Heart left ventricle (tissue), 16 donors: ENCODE data around the gene ZNF281. TPM values are rescaled to one million over a fixed set of nuclear protein-coding genes. Genes with fewer than 3 reads are reported as not detected.

Source experiments
- ATAC-seq, 4 donors: fragments of 200-7000 bp; cut with Tn5 transposase; one replicate each; pipeline ENCODE4 v1.9.1; 2020 to 2022; ENCODE audit warnings: moderate library complexity in 4 of 4, mild to moderate bottlenecking in 3 of 4, moderate number of reproducible peaks in 1 of 4
- DNase-seq, 5 donors: peaks; one replicate each; pipeline ENCODE4 v3.0.0-alpha.2; 2020
- H3K27ac ChIP-seq, 12 donors: fragments of 200-600 bp; sonication (generic) in 4 of 12; one replicate each; pipeline versions ENCODE4 v1.5.0 to v1.8.0; 2016 to 2022; ENCODE audit warnings: mild to moderate bottlenecking in 2 of 12
- H3K27me3 ChIP-seq, 9 donors: fragments of 200-600 bp; sonication (generic) in 2 of 9; one replicate each; pipeline versions ENCODE4 v1.5.1 to v1.8.0; 2016 to 2022; ENCODE audit warnings: mild to moderate bottlenecking in 3 of 9
- H3K36me3 ChIP-seq, 9 donors: fragments of 200-600 bp; sonication (generic) in 2 of 9; one replicate each; pipeline versions ENCODE4 v1.5.0 to v1.8.0; 2018 to 2022; ENCODE audit warnings: mild to moderate bottlenecking in 2 of 9
- H3K4me1 ChIP-seq, 12 donors: fragments of 200-600 bp; sonication (generic) in 4 of 12; one replicate each; pipeline versions ENCODE4 v1.5.0 to v1.8.0; 2016 to 2022; ENCODE audit warnings: mild to moderate bottlenecking in 3 of 12
- H3K4me3 ChIP-seq, 12 donors: fragments of 200-600 bp; sonication (generic) in 4 of 12; one replicate each; pipeline versions ENCODE4 v1.5.0 to v1.8.0; 2017 to 2022; ENCODE audit warnings: mild to moderate bottlenecking in 9 of 12, moderate library complexity in 4 of 12
- H3K9me3 ChIP-seq, 12 donors: fragments of 200-600 bp; sonication (generic) in 4 of 12; one replicate each; pipeline versions ENCODE4 v1.5.0 to v1.8.0; 2016 to 2022; ENCODE audit warnings: mild to moderate bottlenecking in 1 of 12
- CTCF ChIP-seq, 12 donors: fragments of 200-600 bp; sonication (generic) in 4 of 12; IDR thresholded peaks; one replicate each; pipeline versions ENCODE4 v1.5.0 to v1.8.0; 2018 to 2022; ENCODE audit warnings: antibody characterized with exemption in 12 of 12, mild to moderate bottlenecking in 5 of 12
- POLR2A ChIP-seq, 2 donors: fragments of 450-650 bp; IDR thresholded peaks; one replicate each; pipeline ENCODE4 v1.6.1; 2017; ENCODE audit warnings: antibody characterized with exemption in 2 of 2, mild to moderate bottlenecking in 2 of 2, moderate library complexity in 2 of 2
- WGBS, 4 donors: extraction: QIAGEN DNeasy Blood & Tissue Kit in 2 of 4; methylation state at CpG; one replicate each; pipeline versions ENCODE4 v1.1.5 to v1.1.7; 2013 to 2018; 5-methylcytosine and 5-hydroxymethylcytosine counted together
- intact Hi-C, 10 donors: fragments of 100-400 bp; cut with DNase I; formaldehyde crosslinking; loops; one replicate each; pipeline versions ENCODE4 v1.11.1 to v1.14.2; 2022
- polyA plus RNA-seq, 2 donors: library from polyadenylated mRNA; stranded (reverse); fragments of 200-250 nt; gene quantifications; one replicate each; pipeline ENCODE4 v1.2.3, GENCODE V29; 2013
- total RNA-seq, 9 donors: library from RNA; depleted of rRNA in 2 of 9; stranded (reverse); fragments of >200 nt in 2 of 9; fragmentation: NEBNext Ultra II Directional in 3 of 9; extraction: Animal tissue kit (Norgen Biotek cat#: 25700) in 3 of 9; gene quantifications; one replicate each; pipeline versions ENCODE4 v1.1.0 to v1.2.4, GENCODE V29; 2016 to 2023
- donor health status: ischemic (EF 13 %, LVEDD 7.1; RV severe dilation, severe dysfunction).
- donor health status: healthy with polysubstance abuse.
- donor health status: DM: no; HTN: yes; CAD: no.
- donor health status: DM: no; HTN: no; CAD: no.
- donor health status: ischemic (EF 25% LVEDD 6.9; RV normal size, moderate dysfunction).
- donor health status: ischemic (EF 25% LVEDD 5.7; RV mildly dilated, moderate dysfunction).
- donor health status: healthy.
- donor health status: DM: yes; HTN: yes; CAD: no.
- donor health status: ischemic (EF 35%, LVEDD 5.7; RV mildly dilated, moderate dysfunction).
- donor health status: nonischemic (EF 11% LVEDD 7.7; RV severe dilation, severe dysfunction).
- donor health status: DM: yes; HTN: yes; CAD: no.
- donor health status: PGD.
- donor health status: ischemic (EF 29% LVEDD 5.4; RV normal size, mild dysfunction).
- donor health status: nonischemic (EF 23%, LVEDD 6.1; RV moderate dilation, normal function).

The ZNF281 gene
- total and polyA plus RNA-seq, 11 donors: 3.1 to 10.6 (median 8.8) TPM

DNA sequence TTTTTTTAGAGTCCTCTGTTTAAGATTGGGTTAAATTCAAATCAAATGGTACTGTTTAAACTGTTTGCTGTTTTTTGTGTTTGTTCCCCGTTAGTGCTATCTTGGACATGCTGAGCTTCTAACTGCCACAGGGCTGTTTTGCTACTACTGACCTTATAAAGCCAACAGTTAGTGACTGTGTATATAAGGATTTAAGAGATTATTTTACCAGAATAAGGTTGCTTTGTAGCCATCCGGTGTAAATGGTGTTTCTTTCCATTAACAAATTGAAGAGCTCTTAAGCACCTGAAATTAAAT, 37.0 kb downstream of the ZNF281 start:
- Histone ChIP-seq H3K4me1 (peaks cover 0 to 9% (median 0%) of the 10 kb centered on the region in 12 donors), H3K36me3 (no peaks in the 10 kb centered on the region), H3K27me3 (no peaks in the 10 kb centered on the region), H3K4me3 (no peak overlapping the region), H3K9me3 (no peaks in the 10 kb centered on the region), H3K27ac (no peak overlapping the region)
- no peak for ATAC-seq
- intact Hi-C loops: no loop called here
- 68 to 81% (median 71%) methylated on average over 2 of the region's 2 CpGs for WGBS, 4 donors
- DNase-seq: no peak
- no peak for TF ChIP-seq POLR2A (IDR thresholded peaks at IDR 0.05)
- no peak for TF ChIP-seq CTCF (IDR thresholded peaks at IDR 0.05)

DNA sequence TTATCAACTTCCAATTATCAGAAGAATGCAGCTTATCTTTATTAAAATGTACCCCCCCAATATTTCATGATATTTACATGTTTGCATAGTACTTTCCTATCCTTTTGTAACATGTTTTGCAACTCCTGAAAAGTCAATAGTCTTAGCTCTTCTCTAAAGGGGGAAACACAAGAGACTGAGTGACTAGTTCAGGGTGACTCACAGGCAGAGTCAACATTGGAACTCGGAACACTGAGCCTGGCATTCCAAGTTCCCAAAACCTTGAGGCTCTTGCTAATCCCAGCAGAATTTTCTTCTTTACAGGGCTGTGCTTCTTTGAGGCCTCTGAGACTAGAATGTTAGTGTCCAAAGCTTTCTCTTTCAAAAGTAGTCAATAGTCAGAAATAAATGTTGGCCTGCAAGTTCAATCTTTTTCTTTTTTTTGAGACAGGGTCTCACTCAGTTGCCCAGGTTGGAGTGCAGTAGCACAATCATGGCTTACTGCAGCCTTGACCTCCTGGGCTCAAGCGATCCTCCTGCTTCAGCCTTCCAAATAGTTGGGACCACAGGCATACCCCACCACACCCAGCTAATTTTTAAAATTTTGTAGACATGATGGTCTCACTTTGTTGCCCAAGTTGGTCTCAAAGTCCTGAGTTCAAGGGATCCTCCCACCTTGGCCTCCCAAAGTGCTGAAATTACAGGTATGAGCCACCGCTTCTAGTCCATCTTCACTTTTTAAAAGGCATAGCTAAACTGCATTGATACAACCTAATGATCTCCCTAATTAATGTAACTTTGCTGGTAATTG, 37.5 kb downstream of the ZNF281 start:
- H3K9me3 ChIP-seq: no peaks in the 10 kb centered on the region
- H3K4me3 ChIP-seq: no peak overlapping the region
- no peak overlapping the region for H3K27ac ChIP-seq
- peaks cover 0 to 13% (median 0%) of the 10 kb centered on the region in 12 donors for H3K4me1 ChIP-seq
- WGBS, 4 donors: 88 to 93% (median 90%) methylated on average over 3 of the region's 3 CpGs
- DNase-seq (no peak), ATAC-seq (no peak)
- H3K36me3 ChIP-seq: no peaks in the 10 kb centered on the region
- H3K27me3 ChIP-seq: no peaks in the 10 kb centered on the region
- no peak for TF ChIP-seq CTCF (IDR thresholded peaks at IDR 0.05)
- TF ChIP-seq POLR2A (IDR thresholded peaks at IDR 0.05): no peak
- intact Hi-C loops: no loop called here

DNA sequence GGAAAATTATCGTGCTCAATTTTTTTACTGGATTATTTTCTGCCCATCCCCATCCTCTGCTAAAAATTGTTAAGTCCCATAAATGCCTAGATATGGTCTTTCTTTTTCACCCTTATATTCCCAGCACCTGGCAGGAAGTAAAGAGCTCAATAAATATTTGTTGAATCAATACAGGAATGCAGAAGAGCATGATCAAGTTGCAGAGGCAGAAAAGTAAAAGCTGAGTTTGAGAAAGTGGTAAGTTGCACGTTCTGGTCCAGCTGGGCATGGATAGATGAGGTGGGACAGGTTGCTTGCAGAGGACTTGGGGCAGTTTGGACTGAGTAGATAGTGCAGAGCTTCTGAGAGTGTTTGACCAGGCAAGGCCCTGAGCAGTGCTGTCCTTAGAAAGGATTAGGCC, 40.1 kb downstream of the ZNF281 start:
- intact Hi-C loops: no loop called here
- no peaks in the 10 kb centered on the region for H3K27me3 ChIP-seq
- H3K36me3 ChIP-seq: no peaks in the 10 kb centered on the region
- peaks cover 0 to 13% (median 0%) of the 10 kb centered on the region in 12 donors for H3K4me1 ChIP-seq
- ATAC-seq (no peak), DNase-seq (no peak)
- no peaks in the 10 kb centered on the region for H3K9me3 ChIP-seq
- WGBS, 4 donors: 89 to 94% (median 92%) methylated on average over 2 of the region's 2 CpGs
- no peak overlapping the region for H3K4me3 ChIP-seq
- no peak for TF ChIP-seq POLR2A (IDR thresholded peaks at IDR 0.05)
- TF ChIP-seq CTCF (IDR thresholded peaks at IDR 0.05): no peak
- no peak overlapping the region for H3K27ac ChIP-seq

DNA sequence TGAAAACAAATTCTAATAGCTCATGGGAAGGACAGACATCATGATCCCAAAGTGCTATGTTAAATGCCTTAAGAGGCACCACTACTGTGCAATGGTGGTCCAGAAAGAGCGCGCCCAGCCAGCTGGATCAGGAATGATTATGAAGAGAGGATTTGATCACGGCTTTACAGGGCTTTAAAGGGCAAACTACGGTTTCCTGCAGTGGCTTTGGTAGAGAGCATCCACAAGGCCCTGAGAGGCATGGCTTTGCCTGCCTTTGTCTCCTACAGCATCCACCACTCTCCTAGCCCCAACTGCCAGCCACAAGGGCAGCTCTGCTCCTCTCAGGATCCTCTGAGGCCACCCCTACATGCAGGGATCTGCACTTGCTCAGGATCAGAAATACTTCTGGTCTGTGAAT, 40.7 kb downstream of the ZNF281 start:
- Histone ChIP-seq H3K27ac (no peak overlapping the region), H3K36me3 (no peaks in the 10 kb centered on the region), H3K9me3 (no peaks in the 10 kb centered on the region), H3K4me1 (peaks cover 0 to 18% (median 0%) of the 10 kb centered on the region in 12 donors), H3K27me3 (no peaks in the 10 kb centered on the region), H3K4me3 (no peak overlapping the region)
- DNase-seq (no peak), ATAC-seq (no peak)
- TF ChIP-seq CTCF (IDR thresholded peaks at IDR 0.05) (no peak), POLR2A (IDR thresholded peaks at IDR 0.05) (no peak)
- intact Hi-C loops: no loop called here
- 89 to 96% (median 96%) methylated on average over 4 of the region's 4 CpGs for WGBS, 4 donors
